CD8-positive, alpha-beta memory T cell (primary cell): ENCODE results near the gene NEDD1. TPM values are rescaled to one million over a fixed set of nuclear protein-coding genes. Genes with fewer than 3 reads are reported as not detected.

Source experiments
- CTCF ChIA-PET: fragments of 350-600 bp; sonication (Branson Sonifier 250); formaldehyde crosslinking; loops from one replicate; lab custom pipeline; 2021; ENCODE audit warnings: antibody characterized with exemption; lab: Charles Lee
- POLR2A ChIA-PET: fragments of 350-600 bp; sonication (Branson Sonifier 250); formaldehyde crosslinking; loops from one replicate; lab custom pipeline; 2021; ENCODE audit warnings: antibody characterized with exemption; lab: Charles Lee
- DNase-seq, 5 donors: peaks; one replicate each; pipeline versions ENCODE4 v3.0.0 to v3.0.0-alpha.2; 2020 to 2022; ENCODE audit warnings: mixed read lengths in 1 of 5
- H3K27ac ChIP-seq: one replicate; pipeline ENCODE4 v1.7.0; 2013; ENCODE audit warnings: low read depth, mild to moderate bottlenecking, low read length, moderate library complexity
- H3K27me3 ChIP-seq: 2 replicates; pipeline ENCODE4 v1.7.0; 2013; ENCODE audit warnings: low read length, mild to moderate bottlenecking; ENCODE audit not compliant: insufficient read depth, poor library complexity, severe bottlenecking
- H3K36me3 ChIP-seq: 2 replicates; pipeline ENCODE4 v1.7.0; 2013; ENCODE audit warnings: mild to moderate bottlenecking, low read length, moderate library complexity; ENCODE audit not compliant: insufficient read depth
- H3K4me1 ChIP-seq: 2 replicates; pipeline ENCODE4 v1.7.0; 2013; ENCODE audit warnings: mild to moderate bottlenecking, low read length, moderate library complexity; ENCODE audit not compliant: insufficient read depth
- H3K4me3 ChIP-seq: 2 replicates; pipeline ENCODE4 v1.7.0; 2013; ENCODE audit warnings: mild to moderate bottlenecking, low read length
- H3K9me3 ChIP-seq: 2 replicates; pipeline ENCODE4 v1.7.0; 2013; ENCODE audit warnings: mild to moderate bottlenecking, low read length
- H3K27ac Mint-ChIP-seq, 8 donors: one replicate each; pipeline ENCODE4 v1.8.0; 2020 to 2021; ENCODE audit warnings: mixed read lengths in 8 of 8, mild to moderate bottlenecking in 6 of 8, inconsistent platforms in 3 of 8, moderate library complexity in 3 of 8
- H3K27me3 Mint-ChIP-seq, 2 donors: one replicate each; pipeline ENCODE4 v1.8.0; 2020 to 2021; ENCODE audit warnings: mixed read lengths in 2 of 2, mild to moderate bottlenecking in 1 of 2, moderate library complexity in 1 of 2
- H3K36me3 Mint-ChIP-seq, 3 donors: one replicate each; pipeline ENCODE4 v1.8.0; 2020 to 2021; ENCODE audit warnings: mixed read lengths in 3 of 3, inconsistent platforms in 1 of 3, mild to moderate bottlenecking in 1 of 3
- H3K4me1 Mint-ChIP-seq, 3 donors: one replicate each; pipeline ENCODE4 v1.8.0; 2020 to 2021; ENCODE audit warnings: mixed read lengths in 3 of 3, inconsistent platforms in 1 of 3, mild to moderate bottlenecking in 1 of 3
- H3K4me3 Mint-ChIP-seq, 7 donors: one replicate each; pipeline ENCODE4 v1.8.0; 2020 to 2021; ENCODE audit warnings: mixed read lengths in 7 of 7, mild to moderate bottlenecking in 6 of 7, moderate library complexity in 4 of 7, inconsistent platforms in 2 of 7
- H3K9me3 Mint-ChIP-seq, 5 donors: one replicate each; pipeline ENCODE4 v1.8.0; 2020 to 2022; ENCODE audit warnings: mixed read lengths in 5 of 5, mild to moderate bottlenecking in 3 of 5, moderate library complexity in 2 of 5, inconsistent platforms in 1 of 5
- polyA plus RNA-seq: library from polyadenylated mRNA; unstranded; fragments of 300-500 nt; fragmentation: Illumina TruSeq; gene quantifications from one replicate; pipeline ENCODE4 v1.2.3, GENCODE V29; 2021
- total RNA-seq, 2 experiments: library from RNA; stranded (reverse); gene quantifications; one replicate each; pipeline ENCODE4 v1.2.3, GENCODE V29; 2021

The NEDD1 gene
- total and polyA plus RNA-seq, 3 experiments from 2014 or later: 32.9 to 42.2 (median 36.2) TPM

DNA sequence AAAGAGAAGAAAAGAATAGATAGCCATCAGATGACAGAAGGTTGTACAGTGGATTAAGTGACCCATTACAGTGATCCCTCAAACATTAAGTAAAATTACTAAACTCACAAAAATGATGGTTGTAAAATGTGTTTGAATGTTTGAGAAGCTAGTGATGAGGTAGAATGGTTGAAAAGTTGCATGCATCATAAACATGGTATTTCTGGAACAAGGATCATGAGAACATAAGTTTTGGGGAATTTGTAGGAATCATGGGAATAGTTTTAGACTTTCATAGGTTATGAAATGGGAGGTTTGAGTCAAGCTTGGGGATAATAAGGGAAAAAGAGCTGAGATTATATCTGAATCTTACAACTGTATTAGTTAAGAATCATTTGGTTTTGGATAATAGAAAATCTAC lies 34.1 kb upstream of the NEDD1 start:
- no peak for DNase-seq
- ChIA-PET CTCF (no interaction called here), POLR2A (no interaction called here)
- no peak overlapping the region for H3K27ac ChIP-seq
- Mint-ChIP-seq H3K27me3 (peaks cover 7 to 35% of the 10 kb centered on the region in 2 donors), H3K4me1 (no peaks in the 10 kb centered on the region), H3K4me3 (no peak overlapping the region), H3K27ac (no peak overlapping the region), H3K36me3 (no peaks in the 10 kb centered on the region), H3K9me3 (peaks cover 0 to 5% (median 0%) of the 10 kb centered on the region in 5 donors)
- H3K27me3 ChIP-seq: peaks cover 4% of the 10 kb centered on the region
- H3K9me3 ChIP-seq: no peaks in the 10 kb centered on the region
- H3K4me3 ChIP-seq: no peak overlapping the region
- no peaks in the 10 kb centered on the region for H3K4me1 ChIP-seq
- H3K36me3 ChIP-seq: no peaks in the 10 kb centered on the region

DNA sequence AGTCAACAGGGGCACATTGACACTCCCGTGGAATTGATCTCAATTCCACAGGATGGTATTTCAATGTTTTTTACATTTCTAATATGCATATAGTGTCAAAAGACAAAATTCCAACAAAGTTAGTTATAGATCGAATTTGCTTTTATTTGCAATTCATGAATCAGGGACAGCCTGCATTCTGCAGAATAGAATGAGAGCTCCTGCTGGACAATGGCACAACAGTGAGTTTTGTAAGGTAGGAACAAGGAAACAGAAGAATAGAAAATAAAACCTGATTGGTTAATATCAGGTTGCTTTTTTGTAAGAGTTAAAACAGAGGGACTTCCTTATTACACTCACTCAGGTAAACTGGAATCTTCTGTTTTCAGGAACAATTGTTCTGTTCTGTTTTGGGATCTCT lies 32.8 kb upstream of the NEDD1 start:
- H3K27me3 ChIP-seq: peaks cover 4% of the 10 kb centered on the region
- peaks cover 0 to 3% (median 0%) of the 10 kb centered on the region in 5 donors for H3K9me3 Mint-ChIP-seq
- H3K4me1 ChIP-seq: no peaks in the 10 kb centered on the region
- no peaks in the 10 kb centered on the region for H3K36me3 ChIP-seq
- ChIA-PET CTCF (no interaction called here), POLR2A (no interaction called here)
- H3K36me3 Mint-ChIP-seq: no peaks in the 10 kb centered on the region
- no peak for DNase-seq
- peaks cover 7 to 32% of the 10 kb centered on the region in 2 donors for H3K27me3 Mint-ChIP-seq
- H3K4me3 Mint-ChIP-seq: no peak overlapping the region
- no peaks in the 10 kb centered on the region for H3K9me3 ChIP-seq
- H3K4me3 ChIP-seq: no peak overlapping the region
- no peak overlapping the region for H3K27ac Mint-ChIP-seq
- H3K27ac ChIP-seq: no peak overlapping the region
- no peaks in the 10 kb centered on the region for H3K4me1 Mint-ChIP-seq

DNA sequence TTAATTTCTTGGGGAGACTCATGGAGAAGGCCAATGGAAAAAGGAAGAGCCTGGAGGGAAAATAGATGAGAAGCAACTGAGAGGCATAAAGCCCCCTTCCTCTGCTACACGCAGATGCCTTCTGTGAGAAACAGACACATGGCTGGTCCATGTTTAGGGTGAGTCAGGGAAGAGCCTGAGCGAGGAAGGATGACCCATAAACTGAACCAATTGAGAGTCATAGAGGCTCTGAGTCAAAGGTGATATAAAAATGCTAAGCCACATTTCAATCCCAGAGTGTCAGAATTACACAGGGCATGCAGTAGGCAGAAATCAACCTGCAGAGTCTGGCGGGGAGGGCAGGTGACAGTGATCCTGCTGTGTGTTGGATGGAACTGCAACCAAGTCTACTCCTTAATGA lies 30.1 kb upstream of the NEDD1 start:
- CTCF ChIA-PET: no interaction called here
- H3K27me3 Mint-ChIP-seq: peaks cover 6 to 27% of the 10 kb centered on the region in 2 donors
- no peak overlapping the region for H3K27ac Mint-ChIP-seq
- POLR2A ChIA-PET: no interaction called here
- H3K36me3 Mint-ChIP-seq: peaks cover 0 to 2% (median 0%) of the 10 kb centered on the region in 3 donors
- no peaks in the 10 kb centered on the region for H3K9me3 ChIP-seq
- no peaks in the 10 kb centered on the region for H3K36me3 ChIP-seq
- H3K4me1 ChIP-seq: no peaks in the 10 kb centered on the region
- no peak overlapping the region for H3K4me3 Mint-ChIP-seq
- DNase-seq: no peak
- H3K9me3 Mint-ChIP-seq: peaks cover 0 to under 1% (median 0%) of the 10 kb centered on the region in 5 donors
- H3K4me1 Mint-ChIP-seq: no peaks in the 10 kb centered on the region
- H3K27me3 ChIP-seq: peaks cover 4% of the 10 kb centered on the region
- no peak overlapping the region for H3K27ac ChIP-seq
- no peak overlapping the region for H3K4me3 ChIP-seq

GRCh38 chr12:96878704-96879103 lies 28.4 kb upstream of the NEDD1 start:
- Mint-ChIP-seq H3K9me3 (no peaks in the 10 kb centered on the region), H3K4me3 (no peak overlapping the region), H3K4me1 (no peaks in the 10 kb centered on the region), H3K27ac (no peak overlapping the region), H3K27me3 (peaks cover 8 to 27% of the 10 kb centered on the region in 2 donors), H3K36me3 (peaks cover 0 to 2% (median 0%) of the 10 kb centered on the region in 3 donors)
- H3K27me3 ChIP-seq: peaks cover 4% of the 10 kb centered on the region
- ChIA-PET POLR2A (no interaction called here), CTCF (no interaction called here)
- DNase-seq: no peak
- no peaks in the 10 kb centered on the region for H3K36me3 ChIP-seq
- no peaks in the 10 kb centered on the region for H3K4me1 ChIP-seq
- no peak overlapping the region for H3K27ac ChIP-seq
- H3K9me3 ChIP-seq: no peaks in the 10 kb centered on the region
- H3K4me3 ChIP-seq: no peak overlapping the region

- DNase-seq: no peak
- Histone ChIP-seq H3K36me3 (no peaks in the 10 kb centered on the region), H3K4me1 (no peaks in the 10 kb centered on the region), H3K27ac (no peak overlapping the region), H3K27me3 (peaks cover 4% of the 10 kb centered on the region), H3K9me3 (no peaks in the 10 kb centered on the region), H3K4me3 (no peak overlapping the region)
- Mint-ChIP-seq H3K36me3 (peaks cover 0 to 2% (median 0%) of the 10 kb centered on the region in 3 donors), H3K27ac (no peak overlapping the region), H3K4me1 (no peaks in the 10 kb centered on the region), H3K27me3 (peaks cover 6 to 22% of the 10 kb centered on the region in 2 donors), H3K4me3 (no peak overlapping the region), H3K9me3 (no peaks in the 10 kb centered on the region)
- CTCF ChIA-PET: no interaction called here
- POLR2A ChIA-PET: no interaction called here
These were observed 27.8 kb upstream of the NEDD1 start for GRCh38 chr12:96879301-96879700.

DNA sequence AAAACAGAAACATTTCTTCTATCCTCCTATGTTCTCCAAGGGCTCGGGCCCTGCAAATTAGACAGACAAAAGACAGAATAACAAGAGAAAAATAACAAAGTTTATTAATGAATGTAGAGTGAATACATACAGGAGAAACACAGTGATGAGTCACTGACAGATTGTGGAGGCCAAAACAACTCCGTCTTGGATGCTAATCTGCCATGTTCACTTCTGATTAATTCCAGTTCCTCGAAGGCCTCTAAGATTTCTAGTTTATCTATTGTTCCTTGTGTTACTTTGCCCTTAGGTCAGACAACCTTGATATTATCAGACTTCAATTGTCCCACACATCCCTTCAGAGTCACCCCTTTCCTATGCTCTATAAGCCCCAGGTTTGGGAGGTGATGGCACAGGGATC lies 26.8 kb upstream of the NEDD1 start:
- Mint-ChIP-seq H3K36me3 (peaks cover 0 to 2% (median 0%) of the 10 kb centered on the region in 3 donors), H3K4me3 (no peak overlapping the region), H3K27ac (no peak overlapping the region), H3K27me3 (peaks cover 6 to 17% of the 10 kb centered on the region in 2 donors), H3K9me3 (no peaks in the 10 kb centered on the region), H3K4me1 (no peaks in the 10 kb centered on the region)
- no peaks in the 10 kb centered on the region for H3K36me3 ChIP-seq
- DNase-seq: no peak
- no peak overlapping the region for H3K27ac ChIP-seq
- no peaks in the 10 kb centered on the region for H3K9me3 ChIP-seq
- ChIA-PET CTCF (no interaction called here), POLR2A (no interaction called here)
- H3K4me1 ChIP-seq: no peaks in the 10 kb centered on the region
- peaks cover 4% of the 10 kb centered on the region for H3K27me3 ChIP-seq
- H3K4me3 ChIP-seq: no peak overlapping the region

GRCh38 chr12:96881608-96882007 lies 25.4 kb upstream of the NEDD1 start:
- Mint-ChIP-seq H3K9me3 (no peaks in the 10 kb centered on the region), H3K4me1 (no peaks in the 10 kb centered on the region), H3K27ac (no peak overlapping the region), H3K27me3 (peaks cover 6 to 16% of the 10 kb centered on the region in 2 donors), H3K4me3 (no peak overlapping the region), H3K36me3 (peaks cover 0 to 2% (median 0%) of the 10 kb centered on the region in 3 donors)
- no peak for DNase-seq
- H3K4me3 ChIP-seq: no peak overlapping the region
- no peaks in the 10 kb centered on the region for H3K4me1 ChIP-seq
- no peaks in the 10 kb centered on the region for H3K36me3 ChIP-seq
- no peaks in the 10 kb centered on the region for H3K9me3 ChIP-seq
- no peak overlapping the region for H3K27ac ChIP-seq
- ChIA-PET CTCF (no interaction called here), POLR2A (no interaction called here)
- H3K27me3 ChIP-seq: peaks cover 4% of the 10 kb centered on the region

DNA sequence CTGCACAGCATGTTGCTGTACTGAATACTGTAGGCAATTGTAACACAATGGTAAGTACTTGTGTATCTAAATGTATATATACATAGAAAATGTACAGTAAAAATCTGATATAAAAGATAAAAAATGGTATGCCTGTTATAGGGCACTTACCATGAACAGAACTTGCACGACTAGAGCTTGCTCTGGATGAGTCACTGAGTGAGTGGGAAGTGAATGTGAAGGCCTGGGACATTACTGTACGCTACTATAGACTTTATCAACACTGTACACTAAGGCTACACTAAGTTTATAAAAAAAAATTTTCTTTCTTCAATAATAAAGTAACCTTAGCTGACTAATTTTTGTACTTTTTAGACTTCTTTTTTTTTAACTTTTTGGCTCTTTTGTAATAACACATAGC lies 24.2 kb upstream of the NEDD1 start:
- ChIA-PET POLR2A (no interaction called here), CTCF (no interaction called here)
- Mint-ChIP-seq H3K9me3 (no peaks in the 10 kb centered on the region), H3K27me3 (peaks cover 5 to 19% of the 10 kb centered on the region in 2 donors), H3K27ac (no peak overlapping the region), H3K4me1 (no peaks in the 10 kb centered on the region), H3K36me3 (peaks cover 0 to 2% (median 0%) of the 10 kb centered on the region in 3 donors), H3K4me3 (no peak overlapping the region)
- Histone ChIP-seq H3K9me3 (no peaks in the 10 kb centered on the region), H3K36me3 (no peaks in the 10 kb centered on the region), H3K27ac (no peak overlapping the region), H3K4me3 (no peak overlapping the region), H3K27me3 (no peaks in the 10 kb centered on the region), H3K4me1 (no peaks in the 10 kb centered on the region)
- no peak for DNase-seq
